HG02571 (cell line): ENCODE results near the gene PDE3A.
"Not testable (repeated sequence)": the region's sequence is repeated elsewhere in the genome, so short reads cannot be mapped to it uniquely, and the experiment has no call there.

Source experiments
- ATAC-seq: cut with Tn5 transposase; IDR thresholded peaks from one replicate; pipeline ENCODE4 v1.9.1; 2021; ENCODE audit warnings: mild to moderate bottlenecking, moderate library complexity; ENCODE audit not compliant: unreplicated experiment

Gene PDE3A

GRCh38 chr12:20596061-20596460, 227.7 kb downstream of the PDE3A start:
- no peak for ATAC-seq

- ATAC-seq = no peak
Measured at GRCh38 chr12:20599757-20600156, 231.4 kb downstream of the PDE3A start.

- ATAC-seq = no peak
Measured at GRCh38 chr12:20601668-20602280, 233.4 kb downstream of the PDE3A start.

- no peak for ATAC-seq
Measured at GRCh38 chr12:20602641-20603391, 234.5 kb downstream of the PDE3A start.

- ATAC-seq = no peak
Measured at GRCh38 chr12:20604408-20605067, 236.2 kb downstream of the PDE3A start.

- not testable (repeated sequence) for ATAC-seq
Measured at GRCh38 chr12:20615020-20615419, 246.7 kb downstream of the PDE3A start.

GRCh38 chr12:20616093-20616492, 247.8 kb downstream of the PDE3A start:
- no peak for ATAC-seq

- ATAC-seq = no peak
Measured at GRCh38 chr12:20620261-20620660, 251.9 kb downstream of the PDE3A start.

GRCh38 chr12:20624718-20625117, 256.4 kb downstream of the PDE3A start:
- ATAC-seq = no peak

- ATAC-seq = no peak
Measured at GRCh38 chr12:20625531-20625930, 257.2 kb downstream of the PDE3A start.

- ATAC-seq = no peak
Measured at GRCh38 chr12:20627001-20627588, 258.8 kb downstream of the PDE3A start.

- no peak for ATAC-seq
Measured at GRCh38 chr12:20628226-20628787, 260.0 kb downstream of the PDE3A start.

GRCh38 chr12:20628999-20629398, 260.7 kb downstream of the PDE3A start:
- ATAC-seq = no peak

- no peak for ATAC-seq
Measured at GRCh38 chr12:20629414-20630156, 261.2 kb downstream of the PDE3A start.

- ATAC-seq = no peak
Measured at GRCh38 chr12:20631711-20632110, 263.4 kb downstream of the PDE3A start.

GRCh38 chr12:20641106-20641505, 272.8 kb downstream of the PDE3A start:
- ATAC-seq = no peak

GRCh38 chr12:20643822-20644221, 275.5 kb downstream of the PDE3A start:
- no peak for ATAC-seq

- no peak for ATAC-seq
Measured at GRCh38 chr12:20646239-20646827, 278.0 kb downstream of the PDE3A start.

GRCh38 chr12:20653871-20654270, 285.5 kb downstream of the PDE3A start:
- no peak for ATAC-seq

GRCh38 chr12:20656600-20656999, 288.3 kb downstream of the PDE3A start:
- no peak for ATAC-seq
